Caco-2 (cell line): Measurements from ENCODE around the gene TYK2. TPM values are rescaled to one million over a fixed set of nuclear protein-coding genes. Genes with fewer than 3 reads are reported as not detected.

Source experiments
- BruUV-seq: library from RNA; stranded (reverse); fragments of 400-500 nt; replicated peaks from 2 replicates; lab custom pipeline; 2021; lab: Mats Ljungman, UMichigan
- CTCF ChIA-PET: fragments of 300-600 bp; sonication (Branson Sonifier 250); formaldehyde crosslinking; loops from one replicate; lab custom pipeline; 2022; ENCODE audit warnings: antibody characterized with exemption; lab: Charles Lee
- POLR2A ChIA-PET: fragments of 300-600 bp; sonication (Branson Sonifier 250); formaldehyde crosslinking; loops from one replicate; lab custom pipeline; 2022; ENCODE audit warnings: antibody characterized with exemption; lab: Charles Lee
- DNase-seq, 2 experiments: peaks; one replicate each; pipeline versions ENCODE4 v3.0.0 to v3.0.0-alpha.2; 2020 to 2022
- H3K27me3 ChIP-seq: replicated peaks from 2 replicates; pipeline ENCODE4 v1.6.0; 2011; ENCODE audit warnings: low read length; ENCODE audit not compliant: control insufficient read depth, insufficient read depth
- H3K36me3 ChIP-seq: 2 replicates; pipeline ENCODE4 v1.5.1; 2011; ENCODE audit warnings: low read length; ENCODE audit not compliant: control insufficient read depth, insufficient read depth
- H3K4me1 ChIP-seq: fragments of 250-450 bp; sonication (Bioruptor Pico); 2 replicates; pipeline ENCODE4 v1.5.1; 2020; ENCODE audit warnings: mild to moderate bottlenecking
- H3K4me3 ChIP-seq: 2 replicates; pipeline ENCODE4 v1.5.1; 2011; ENCODE audit warnings: low read depth, mild to moderate bottlenecking, control low read depth, low read length
- H3K9me3 ChIP-seq: fragments of 250-450 bp; sonication (Bioruptor Pico); 2 replicates; pipeline ENCODE4 v1.5.1; 2020; ENCODE audit warnings: mild to moderate bottlenecking, moderate library complexity
- H3K27ac Mint-ChIP-seq: one replicate; pipeline ENCODE4 v1.8.0; 2022; ENCODE audit warnings: mixed read lengths; ENCODE audit not compliant: unreplicated experiment
- H3K27me3 Mint-ChIP-seq: one replicate; pipeline ENCODE4 v1.8.0; 2022; ENCODE audit warnings: mixed read lengths; ENCODE audit not compliant: insufficient read depth, unreplicated experiment
- H3K36me3 Mint-ChIP-seq: one replicate; pipeline ENCODE4 v1.8.0; 2022; ENCODE audit warnings: mild to moderate bottlenecking, mixed read lengths; ENCODE audit not compliant: insufficient read depth, unreplicated experiment
- H3K4me1 Mint-ChIP-seq: one replicate; pipeline ENCODE4 v1.8.0; 2022; ENCODE audit warnings: low read depth, mixed read lengths; ENCODE audit not compliant: unreplicated experiment
- H3K4me3 Mint-ChIP-seq: one replicate; pipeline ENCODE4 v1.8.0; 2022; ENCODE audit warnings: mild to moderate bottlenecking, moderate library complexity, mixed read lengths; ENCODE audit not compliant: unreplicated experiment
- H3K9me3 Mint-ChIP-seq: one replicate; pipeline ENCODE4 v1.8.0; 2022; ENCODE audit warnings: mixed read lengths; ENCODE audit not compliant: unreplicated experiment
- CTCF ChIP-seq, 2 experiments: fragments of 200-600 bp in 1 of 2; IDR thresholded peaks; 1 replicate in 1 of 2; 2 replicates in 1 of 2; pipeline versions ENCODE4 v1.5.1 to v1.8.0; 2011 to 2022; ENCODE audit warnings: antibody characterized with exemption in 1 of 2, control low read depth in 1 of 2, inconsistent platforms in 1 of 2, low read depth in 1 of 2, low read length in 1 of 2, mild to moderate bottlenecking in 1 of 2, moderate library complexity in 1 of 2; ENCODE audit not compliant: insufficient read depth in 1 of 2, severe bottlenecking in 1 of 2, unreplicated experiment in 1 of 2
- intact Hi-C: fragments of 100-400 bp; cut with micrococcal nuclease; formaldehyde crosslinking; loops from one replicate; pipeline ENCODE4 v1.10.0; 2022; ENCODE audit not compliant: unreplicated experiment
- total RNA-seq: library from RNA; stranded (reverse); gene quantifications from 2 replicates; pipeline ENCODE4 v1.2.3, GENCODE V29; 2022

The TYK2 gene
- total RNA-seq, 1 experiment from 2014 or later, result 134 TPM

GRCh38 chr19:10422046-10422461, 41.7 kb upstream of the TYK2 start:
- DNase-seq, result no peak
- peaks cover 15% of the 10 kb centered on the region for H3K4me1 ChIP-seq
- H3K9me3 Mint-ChIP-seq, result no peaks in the 10 kb centered on the region
- H3K4me3 Mint-ChIP-seq, result no peak overlapping the region
- H3K27ac Mint-ChIP-seq, result no peak overlapping the region
- no peak for TF ChIP-seq CTCF (IDR thresholded peaks at IDR 0.05; ENCODE audit: insufficient read depth in 1 of 2, low read depth in 1 of 2, low read length in 1 of 2, severe bottlenecking in 1 of 2, unreplicated experiment in 1 of 2)
- H3K27me3 ChIP-seq, result peaks cover 7% of the 10 kb centered on the region
- H3K27me3 Mint-ChIP-seq, result peaks cover 30% of the 10 kb centered on the region
- no peak overlapping the region for H3K4me3 ChIP-seq
- no peaks in the 10 kb centered on the region for H3K36me3 Mint-ChIP-seq
- no peaks in the 10 kb centered on the region for H3K9me3 ChIP-seq
- intact Hi-C loops, result no loop called here
- CTCF ChIA-PET, result interaction anchor here (0.6 kb wide), 1 partner anchor 110 kb away, joined by 6 read pairs; no protein-coding TSS in a partner anchor
- POLR2A ChIA-PET, result no interaction called here
- H3K36me3 ChIP-seq, result no peaks in the 10 kb centered on the region
- H3K4me1 Mint-ChIP-seq, result peaks cover 16% of the 10 kb centered on the region
- no TSS peak for BruUV-seq

GRCh38 chr19:10421240-10422045, 41.1 kb upstream of the TYK2 start:
- H3K4me1 ChIP-seq, result peaks cover 15% of the 10 kb centered on the region
- no peak overlapping the region for H3K4me3 ChIP-seq
- Mint-ChIP-seq H3K9me3 (no peaks in the 10 kb centered on the region), H3K4me3 (peak overlapping the region; percentile 47), H3K27ac (no peak overlapping the region), H3K27me3 (peaks cover 32% of the 10 kb centered on the region), H3K36me3 (peaks cover 4% of the 10 kb centered on the region), H3K4me1 (peaks cover 16% of the 10 kb centered on the region)
- peaks cover 7% of the 10 kb centered on the region for H3K27me3 ChIP-seq
- no TSS peak for BruUV-seq
- DNase-seq, result no peak
- ChIA-PET POLR2A (no interaction called here), CTCF (interaction anchor here (0.6 kb wide), 2 partner anchors 110 to 223 kb away, joined by 3 to 6 read pairs; no protein-coding TSS in a partner anchor)
- no peak for TF ChIP-seq CTCF (IDR thresholded peaks at IDR 0.05; ENCODE audit: insufficient read depth in 1 of 2, low read depth in 1 of 2, low read length in 1 of 2, severe bottlenecking in 1 of 2, unreplicated experiment in 1 of 2)
- intact Hi-C loops, result no loop called here
- no peaks in the 10 kb centered on the region for H3K36me3 ChIP-seq
- H3K9me3 ChIP-seq, result no peaks in the 10 kb centered on the region

GRCh38 chr19:10420444-10421239, 40.3 kb upstream of the TYK2 start, which contains the start of gene PDE4A:
Gene PDE4A (plus strand): TSS chr19:10420538. CDS start chr19:10420765, 227 bp downstream.
- no peaks in the 10 kb centered on the region for H3K9me3 Mint-ChIP-seq

More at GRCh38 chr19:10420444-10421239, 40.3 kb upstream of the TYK2 start, which contains the start of gene PDE4A:
- peaks cover 16% of the 10 kb centered on the region for H3K4me1 Mint-ChIP-seq
- Histone ChIP-seq H3K27me3 (peaks cover 7% of the 10 kb centered on the region), H3K4me1 (peaks cover 15% of the 10 kb centered on the region), H3K4me3 (peak within 1 kb of the TSS; percentile 25), H3K9me3 (no peaks in the 10 kb centered on the region), H3K36me3 (no peaks in the 10 kb centered on the region)
- H3K27me3 Mint-ChIP-seq, result peaks cover 32% of the 10 kb centered on the region
- intact Hi-C loops, result no loop called here
- peak in 1 of 2 experiments; percentile 53 for DNase-seq
- H3K36me3 Mint-ChIP-seq, result peaks cover 9% of the 10 kb centered on the region
- CTCF ChIA-PET, result interaction anchor here (0.6 kb wide), 2 partner anchors 17 to 224 kb away, joined by 3 to 4 read pairs; partner anchors contain the start of gene CDC37
- peak; percentile 17 to 26 for TF ChIP-seq CTCF (IDR thresholded peaks at IDR 0.05; ENCODE audit: insufficient read depth in 1 of 2, low read depth in 1 of 2, low read length in 1 of 2, severe bottlenecking in 1 of 2, unreplicated experiment in 1 of 2)
- POLR2A ChIA-PET, result no interaction called here
- H3K27ac Mint-ChIP-seq, result no peak within 1 kb of the TSS
- H3K4me3 Mint-ChIP-seq, result peak within 1 kb of the TSS; percentile 72
- BruUV-seq, result no TSS peak
